GM10266 (cell line): ENCODE measurements around the gene RBM18.

Source experiments
- DNase-seq: peaks from one replicate; pipeline ENCODE4 v3.0.0; 2012; ENCODE audit errors: extremely low spot score
- TF ChIP-seq, protein P1 (sequence below): IDR thresholded peaks from 2 replicates; pipeline ENCODE4 v1.5.1; 2012; ENCODE audit warnings: mild to moderate bottlenecking, low read depth; ENCODE audit not compliant: control insufficient read depth, insufficient read depth; ENCODE audit errors: missing control alignments

Gene RBM18

DNA sequence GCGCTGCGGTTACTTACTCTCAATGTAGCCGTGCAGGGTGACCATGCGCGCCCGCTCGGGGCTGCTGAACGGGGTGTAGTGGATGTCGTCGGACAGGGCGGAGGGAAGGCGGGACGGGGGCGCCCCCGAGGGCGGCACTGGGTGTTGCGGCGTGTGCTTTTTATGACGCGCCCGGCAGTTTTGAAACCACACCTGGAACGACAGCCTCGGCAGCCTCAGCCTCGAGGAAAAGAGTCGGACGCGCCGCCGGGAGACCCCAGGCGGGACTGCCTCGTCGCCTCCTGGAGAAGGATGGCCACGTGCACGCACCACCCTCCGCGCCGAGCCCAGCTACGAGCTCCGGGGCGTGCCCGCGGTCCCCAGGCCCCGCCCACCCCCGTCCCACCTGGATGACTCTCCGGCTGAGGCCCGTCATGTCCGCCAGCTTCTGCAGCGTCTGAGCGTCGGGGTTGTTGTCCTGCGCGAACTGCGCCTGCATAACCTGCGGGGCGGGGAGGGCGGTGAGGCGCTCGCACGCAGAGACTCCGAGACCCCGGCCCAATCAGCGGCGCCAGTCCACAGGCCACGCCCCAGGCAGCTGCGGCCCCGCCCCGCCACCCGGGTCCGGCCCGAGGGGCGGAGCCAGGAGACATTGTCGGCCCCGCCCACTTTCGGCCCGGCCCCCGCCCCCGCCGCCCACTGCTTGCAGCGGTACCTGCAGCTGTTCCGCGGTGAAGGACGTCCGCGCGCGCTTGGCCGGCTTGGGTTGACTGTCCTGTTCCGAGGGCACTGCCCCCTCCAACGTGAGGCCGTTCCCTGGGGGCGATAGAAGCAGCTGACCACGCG is 50.8 kb downstream of the RBM18 start:
- peak; percentile 93 for DNase-seq
- TF ChIP-seq, protein P1, sequence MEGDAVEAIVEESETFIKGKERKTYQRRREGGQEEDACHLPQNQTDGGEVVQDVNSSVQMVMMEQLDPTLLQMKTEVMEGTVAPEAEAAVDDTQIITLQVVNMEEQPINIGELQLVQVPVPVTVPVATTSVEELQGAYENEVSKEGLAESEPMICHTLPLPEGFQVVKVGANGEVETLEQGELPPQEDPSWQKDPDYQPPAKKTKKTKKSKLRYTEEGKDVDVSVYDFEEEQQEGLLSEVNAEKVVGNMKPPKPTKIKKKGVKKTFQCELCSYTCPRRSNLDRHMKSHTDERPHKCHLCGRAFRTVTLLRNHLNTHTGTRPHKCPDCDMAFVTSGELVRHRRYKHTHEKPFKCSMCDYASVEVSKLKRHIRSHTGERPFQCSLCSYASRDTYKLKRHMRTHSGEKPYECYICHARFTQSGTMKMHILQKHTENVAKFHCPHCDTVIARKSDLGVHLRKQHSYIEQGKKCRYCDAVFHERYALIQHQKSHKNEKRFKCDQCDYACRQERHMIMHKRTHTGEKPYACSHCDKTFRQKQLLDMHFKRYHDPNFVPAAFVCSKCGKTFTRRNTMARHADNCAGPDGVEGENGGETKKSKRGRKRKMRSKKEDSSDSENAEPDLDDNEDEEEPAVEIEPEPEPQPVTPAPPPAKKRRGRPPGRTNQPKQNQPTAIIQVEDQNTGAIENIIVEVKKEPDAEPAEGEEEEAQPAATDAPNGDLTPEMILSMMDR: no peak

DNA sequence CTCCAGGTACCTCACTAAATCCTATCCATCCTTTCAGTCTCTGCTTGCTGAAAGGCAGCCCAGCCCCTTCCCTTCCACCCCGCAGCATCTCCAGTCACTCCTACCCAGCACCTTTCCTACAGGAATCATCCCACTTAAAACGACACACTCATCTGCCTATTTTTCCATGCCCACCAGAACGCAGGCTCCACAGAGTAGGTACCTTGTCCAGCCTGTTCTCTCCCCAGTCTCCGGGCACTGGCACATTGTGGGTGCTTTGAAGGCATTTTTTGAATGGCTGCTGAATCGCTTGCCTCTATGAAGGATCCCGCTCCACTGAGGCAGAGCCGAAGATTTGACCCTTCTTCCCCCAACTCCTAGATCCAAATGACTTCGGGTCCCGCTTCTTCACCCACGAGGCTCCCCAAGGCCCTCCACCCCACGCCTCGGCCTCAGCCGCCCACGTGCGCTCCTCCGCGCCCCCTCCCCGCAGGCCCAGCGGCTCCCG is 51.5 kb downstream of the RBM18 start:
- no peak for DNase-seq
- TF ChIP-seq, protein P1: no peak

DNA sequence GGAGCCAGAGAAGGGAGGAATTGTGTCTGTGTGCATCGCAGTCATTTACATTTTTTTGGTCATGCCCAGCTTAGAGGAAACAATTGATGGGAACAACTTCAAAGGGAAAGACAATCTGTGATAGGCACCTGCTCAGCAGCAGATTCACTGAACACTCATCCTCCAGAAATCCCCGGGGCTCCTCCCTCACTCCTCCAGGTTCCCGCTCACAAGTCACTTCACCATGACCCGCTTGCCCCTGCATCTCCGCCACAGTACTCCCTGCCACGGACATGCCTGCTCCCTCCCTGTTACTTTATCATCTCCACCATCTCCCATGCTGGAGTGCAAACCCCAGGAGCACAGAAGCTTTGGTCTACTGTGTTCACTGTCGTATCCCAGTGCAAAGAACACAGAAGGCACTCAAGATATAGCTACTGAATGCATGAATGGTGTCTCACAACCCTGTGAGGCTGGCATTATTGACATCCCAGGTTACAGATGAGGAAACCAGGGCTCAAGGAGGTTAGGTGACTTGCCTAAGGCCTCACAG is 52.1 kb downstream of the RBM18 start:
- TF ChIP-seq, protein P1: no peak

DNA sequence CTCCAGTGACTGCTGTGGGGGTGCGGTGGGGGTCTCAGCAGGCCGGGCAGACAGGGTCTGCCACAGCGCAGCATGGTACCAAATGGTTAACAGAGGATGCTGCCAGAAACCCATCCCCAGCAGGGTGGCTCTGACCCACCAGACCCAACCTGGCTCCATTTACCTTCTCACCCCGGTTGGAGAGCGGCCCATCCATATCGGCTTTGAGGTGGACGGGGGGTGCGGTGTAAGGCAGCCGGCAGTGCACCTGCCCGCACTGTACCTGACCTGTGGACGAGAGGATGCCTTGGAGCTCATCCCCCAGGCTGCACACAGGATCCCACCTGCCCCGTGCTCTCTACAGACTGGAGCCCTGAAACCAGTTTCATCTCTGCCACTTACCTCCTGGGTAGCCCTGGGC is 55.2 kb downstream of the RBM18 start:
- TF ChIP-seq, protein P1: no peak
- no peak for DNase-seq

More for the DNA sequence above, 52.1 kb downstream of the RBM18 start:
- no peak for DNase-seq

DNA sequence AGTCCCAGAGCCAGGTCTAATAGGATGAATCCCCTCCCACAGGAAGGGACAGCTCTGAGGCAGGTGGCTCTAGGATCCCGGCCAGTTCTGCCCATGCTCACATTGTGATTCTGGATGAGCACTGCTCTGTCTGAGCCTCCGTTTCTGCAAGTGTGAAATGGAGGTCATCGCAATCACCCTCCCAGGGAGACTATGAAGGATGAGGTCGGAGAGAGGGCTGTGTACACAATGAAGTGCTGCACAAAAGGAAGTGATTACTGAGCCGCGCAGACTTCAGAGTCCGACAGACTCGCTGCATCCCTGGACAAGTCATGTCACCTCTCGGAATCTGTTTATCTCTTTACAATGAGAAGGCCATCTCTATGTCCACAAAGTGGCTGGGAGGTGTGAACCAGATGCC is 57.5 kb downstream of the RBM18 start:
- TF ChIP-seq, protein P1: no peak
- no peak for DNase-seq

DNA sequence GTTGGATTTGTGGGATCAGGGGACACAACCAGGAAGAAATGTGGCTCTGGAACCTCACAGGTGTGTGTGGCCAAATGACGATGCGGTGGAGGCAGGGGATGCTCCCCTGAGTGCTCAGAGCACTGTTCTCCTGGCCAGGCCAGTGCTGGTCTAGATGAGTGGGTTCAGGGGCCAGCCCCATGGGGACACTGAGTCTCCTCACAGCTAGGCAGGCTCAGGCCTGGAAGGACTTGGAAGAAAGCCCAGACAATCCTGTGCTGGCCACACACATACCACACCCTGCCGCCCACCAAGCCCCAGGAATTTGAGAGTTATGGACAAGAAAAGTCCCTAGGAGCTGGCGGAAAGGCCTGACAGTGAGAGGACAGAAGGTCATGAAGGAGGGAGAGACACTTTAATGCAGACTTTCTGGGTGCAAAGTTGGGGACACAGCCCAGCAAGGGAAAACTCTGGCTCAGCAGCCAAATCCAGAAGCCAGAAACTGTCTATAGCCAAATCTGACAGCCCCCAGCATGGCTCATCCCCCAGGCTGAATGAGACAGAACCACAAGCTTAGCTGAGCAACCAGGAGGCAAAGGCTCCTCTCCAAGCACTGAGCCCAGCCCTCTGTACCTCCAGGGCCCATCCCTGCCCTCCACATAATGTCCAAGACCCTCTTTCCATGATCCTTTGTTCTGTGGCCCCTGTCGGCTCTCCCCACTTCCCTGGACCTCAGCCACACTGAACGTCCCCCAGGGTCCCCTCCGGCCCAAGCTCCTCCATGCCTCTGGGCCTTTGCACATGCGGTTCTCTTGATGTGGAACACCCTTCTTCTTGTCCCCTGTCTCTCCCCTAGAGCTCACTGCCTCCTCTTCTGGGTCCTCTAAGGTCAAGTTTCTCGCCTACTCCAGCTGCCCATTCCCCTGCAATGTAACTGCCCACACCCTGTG is 58.3 kb downstream of the RBM18 start:
- no peak for DNase-seq
- TF ChIP-seq, protein P1: no peak
